HG03196 (cell line): ENCODE data around the gene MAFG.

Source experiments
- ATAC-seq: cut with Tn5 transposase; IDR thresholded peaks from one replicate; pipeline ENCODE4 v1.9.1; 2021; ENCODE audit not compliant: unreplicated experiment

The MAFG gene

DNA sequence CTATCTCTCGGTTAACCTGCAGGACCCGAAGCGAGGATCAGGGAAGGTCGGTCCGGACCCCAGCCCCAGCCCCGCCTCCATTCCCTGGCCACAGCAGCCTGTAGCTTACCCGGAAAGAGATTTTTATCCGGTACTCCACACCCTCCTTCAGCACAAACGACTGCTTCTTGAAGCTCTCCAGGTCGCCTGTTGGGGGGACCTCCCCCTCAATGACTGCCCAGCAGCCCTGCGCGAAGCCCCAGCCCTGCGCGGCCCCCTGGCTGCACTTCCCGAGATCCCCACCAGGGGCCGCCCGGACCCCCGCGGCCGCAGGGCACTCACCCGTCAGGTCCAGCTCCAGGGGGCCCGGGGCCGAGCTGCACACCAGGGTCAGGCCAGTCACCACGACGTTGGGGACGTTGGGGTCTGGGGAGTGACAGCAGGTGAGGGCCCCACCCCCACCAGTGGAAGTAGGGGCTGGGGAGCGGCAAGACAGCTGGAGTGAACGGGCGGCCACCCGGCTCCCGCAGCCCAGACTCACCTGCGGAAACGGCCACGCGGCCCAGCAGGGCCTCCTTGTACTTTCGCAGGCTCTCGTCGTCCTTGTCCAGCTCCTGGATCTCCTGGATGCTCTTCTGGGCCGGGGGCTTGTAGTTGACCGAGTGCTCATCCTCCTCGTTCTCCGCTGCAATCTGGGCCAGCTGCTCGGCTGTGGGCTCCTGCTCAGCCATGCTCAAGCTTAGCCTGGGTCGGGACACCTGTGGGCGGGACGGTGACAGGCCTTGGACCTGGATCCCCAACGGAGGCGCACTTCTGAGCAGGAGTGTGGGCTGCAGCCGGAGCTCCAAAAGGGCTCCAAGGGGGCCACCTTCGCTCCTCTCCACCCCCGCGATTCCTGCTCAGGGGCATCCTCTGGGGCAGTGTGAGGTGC, 58.1 kb downstream of the MAFG start:
- no peak for ATAC-seq

DNA sequence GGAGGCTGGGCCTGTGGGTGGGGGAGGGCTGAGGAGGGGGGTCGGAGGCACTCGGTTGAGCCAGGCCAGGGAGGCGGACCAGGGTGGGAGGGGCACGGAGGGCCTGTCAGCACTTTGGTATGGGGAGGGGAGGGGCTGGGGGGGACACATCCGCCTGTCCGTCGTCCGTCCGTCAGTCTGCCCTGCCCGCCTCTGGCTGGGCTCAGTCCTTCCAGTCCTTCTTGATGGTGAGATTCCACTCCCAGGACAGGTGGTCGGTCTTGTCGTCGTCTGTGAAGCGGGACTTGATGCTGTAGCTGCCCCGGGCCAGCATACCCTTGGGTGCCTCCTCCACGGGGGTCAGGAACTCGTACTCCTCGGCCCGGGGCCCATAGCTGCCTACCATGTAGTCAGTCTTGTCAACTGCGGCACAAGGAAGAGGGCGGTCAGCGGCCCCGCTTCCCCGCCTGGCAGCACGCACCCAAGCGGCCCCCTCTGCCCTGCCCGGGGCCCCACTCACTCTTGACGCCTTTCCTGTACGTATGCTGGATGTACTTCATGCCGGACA, 58.8 kb downstream of the MAFG start:
- no peak for ATAC-seq
